Stimulated activated effector memory CD8-positive, alpha-beta T cell treated with anti-CD3 and anti-CD28 coated beads, Interleukin-12 subunit alpha, Interleukin-12 subunit beta, amount 100 ng/mL, for 72 hours (primary cell): ENCODE data around the gene IPO11.
"Not testable (repeated sequence)": the region's sequence is repeated elsewhere in the genome, so short reads cannot be mapped to it uniquely, and the experiment has no call there.

Source experiments
- ATAC-seq: fragments of 150-1000 bp; cut with Tn5 transposase; 2 replicates; pipeline ENCODE4 v1.10.0; 2021
- DNase-seq, 2 donors: peaks; one replicate each; pipeline ENCODE4 v3.0.0; 2021 to 2022; ENCODE audit warnings: low spot score in 2 of 2
- H3K27ac Mint-ChIP-seq: one replicate; pipeline ENCODE4 v1.8.0; 2022; ENCODE audit warnings: mild to moderate bottlenecking, mixed read lengths
- H3K36me3 Mint-ChIP-seq: one replicate; pipeline ENCODE4 v1.8.0; 2022; ENCODE audit warnings: mild to moderate bottlenecking, mixed read lengths
- H3K4me1 Mint-ChIP-seq: one replicate; pipeline ENCODE4 v1.8.0; 2022; ENCODE audit warnings: mixed read lengths
- H3K4me3 Mint-ChIP-seq: one replicate; pipeline ENCODE4 v1.8.0; 2022; ENCODE audit warnings: mild to moderate bottlenecking, mixed read lengths
- H3K9me3 Mint-ChIP-seq: one replicate; pipeline ENCODE4 v1.8.0; 2022; ENCODE audit warnings: mixed read lengths

Gene IPO11

DNA sequence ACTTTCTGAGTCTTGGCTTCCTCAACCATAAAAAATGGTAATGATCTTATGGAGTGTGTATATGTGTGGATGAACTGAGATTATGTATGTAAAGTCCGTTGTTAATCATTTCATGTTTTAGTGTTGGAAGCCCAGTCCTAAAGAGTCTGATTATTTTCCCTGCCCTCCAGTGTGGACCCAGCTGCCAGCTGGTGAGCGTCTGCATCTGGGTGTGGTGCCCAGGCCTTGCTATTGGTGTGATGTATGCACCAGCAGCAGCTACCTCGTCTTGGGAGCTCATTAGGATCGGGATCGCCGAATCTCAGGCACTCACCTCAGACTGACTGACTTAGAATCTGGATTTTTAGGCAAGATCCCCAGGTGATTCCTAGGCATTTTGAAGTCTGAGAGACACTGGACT is 229.9 kb downstream of the IPO11 start:
- Mint-ChIP-seq H3K36me3 (no peaks in the 10 kb centered on the region), H3K9me3 (no peaks in the 10 kb centered on the region), H3K27ac (no peak overlapping the region), H3K4me1 (peaks cover 7% of the 10 kb centered on the region), H3K4me3 (no peak overlapping the region)
- DNase-seq (no peak), ATAC-seq (no peak)

GRCh38 chr5:62643556-62644451 is 231.2 kb downstream of the IPO11 start:
- no peaks in the 10 kb centered on the region for H3K9me3 Mint-ChIP-seq
- H3K4me3 Mint-ChIP-seq, result no peak overlapping the region
- DNase-seq, result no peak
- H3K36me3 Mint-ChIP-seq, result no peaks in the 10 kb centered on the region
- no peak for ATAC-seq
- H3K27ac Mint-ChIP-seq, result no peak overlapping the region
- peaks cover 6% of the 10 kb centered on the region for H3K4me1 Mint-ChIP-seq

GRCh38 chr5:62645223-62645622 is 232.7 kb downstream of the IPO11 start:
- DNase-seq (no peak), ATAC-seq (no peak)
- Mint-ChIP-seq H3K4me1 (no peaks in the 10 kb centered on the region), H3K27ac (no peak overlapping the region), H3K9me3 (no peaks in the 10 kb centered on the region), H3K36me3 (no peaks in the 10 kb centered on the region), H3K4me3 (no peak overlapping the region)

GRCh38 chr5:62647241-62647640 is 234.7 kb downstream of the IPO11 start:
- no peaks in the 10 kb centered on the region for H3K36me3 Mint-ChIP-seq
- H3K4me1 Mint-ChIP-seq, result no peaks in the 10 kb centered on the region
- H3K9me3 Mint-ChIP-seq, result no peaks in the 10 kb centered on the region
- no peak overlapping the region for H3K27ac Mint-ChIP-seq
- ATAC-seq, result no peak
- H3K4me3 Mint-ChIP-seq, result no peak overlapping the region
- DNase-seq, result no peak

- H3K9me3 Mint-ChIP-seq, result no peaks in the 10 kb centered on the region
- H3K4me3 Mint-ChIP-seq, result no peak overlapping the region
- DNase-seq (no peak), ATAC-seq (no peak)
- no peaks in the 10 kb centered on the region for H3K4me1 Mint-ChIP-seq
- no peaks in the 10 kb centered on the region for H3K36me3 Mint-ChIP-seq
- no peak overlapping the region for H3K27ac Mint-ChIP-seq
Observed at GRCh38 chr5:62649025-62649424, 236.5 kb downstream of the IPO11 start.

DNA sequence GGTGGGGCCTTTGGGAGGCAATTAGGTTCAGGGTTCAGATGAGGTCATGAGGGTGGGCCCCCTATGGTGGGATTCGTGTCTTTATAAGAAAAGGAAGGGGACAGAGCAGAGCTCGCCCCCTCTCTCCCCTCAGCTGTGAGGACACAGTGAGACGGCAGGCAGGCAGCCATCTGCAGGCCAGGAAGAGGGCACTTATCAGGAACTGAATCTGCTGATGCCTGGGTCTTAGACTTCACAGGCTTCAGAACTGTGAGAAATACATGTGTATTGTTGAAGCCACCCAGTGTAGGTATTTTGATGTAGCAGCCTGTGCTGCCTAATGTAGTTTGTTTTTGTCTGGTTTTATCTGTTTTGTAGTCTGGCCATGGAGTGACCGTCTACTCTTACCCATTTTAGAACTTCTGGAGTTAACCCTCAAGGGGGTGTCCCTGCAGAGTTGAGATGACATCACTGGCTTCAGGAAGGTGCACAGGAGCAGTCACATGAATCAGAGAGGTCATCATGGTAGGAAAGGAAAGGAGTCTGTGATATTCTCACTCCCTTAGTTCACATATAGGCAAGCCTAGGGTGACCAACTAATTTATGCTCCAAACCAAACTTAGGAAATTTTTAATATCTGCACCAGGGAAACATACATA is 237.0 kb downstream of the IPO11 start:
- H3K4me3 Mint-ChIP-seq, result no peak overlapping the region
- ATAC-seq (no peak), DNase-seq (no peak)
- no peaks in the 10 kb centered on the region for H3K9me3 Mint-ChIP-seq
- no peak overlapping the region for H3K27ac Mint-ChIP-seq
- H3K4me1 Mint-ChIP-seq, result no peaks in the 10 kb centered on the region
- no peaks in the 10 kb centered on the region for H3K36me3 Mint-ChIP-seq

DNA sequence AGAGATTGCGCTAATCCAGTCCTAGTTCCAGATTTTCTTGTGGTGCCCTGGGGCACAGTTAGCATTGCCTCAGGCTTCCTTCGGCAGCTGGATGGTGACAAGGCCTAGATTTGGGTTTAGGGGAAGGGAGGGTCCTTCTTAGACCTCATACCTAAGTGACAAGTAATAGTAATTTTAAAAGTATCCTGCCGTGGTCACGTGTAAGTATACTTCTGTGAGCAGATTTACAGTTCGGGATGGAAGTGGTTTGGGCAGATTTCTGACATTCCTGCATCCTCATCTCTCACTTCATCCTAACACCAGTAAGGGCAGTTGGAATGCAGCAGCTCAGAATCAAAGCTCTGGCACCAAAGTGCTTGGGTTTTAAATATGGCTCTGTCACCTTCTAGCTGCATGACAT is 237.6 kb downstream of the IPO11 start:
- Mint-ChIP-seq H3K4me3 (no peak overlapping the region), H3K36me3 (no peaks in the 10 kb centered on the region), H3K27ac (no peak overlapping the region), H3K9me3 (no peaks in the 10 kb centered on the region), H3K4me1 (no peaks in the 10 kb centered on the region)
- DNase-seq, result no peak
- ATAC-seq, result no peak

GRCh38 chr5:62652225-62652624 is 239.7 kb downstream of the IPO11 start:
- Mint-ChIP-seq H3K36me3 (no peaks in the 10 kb centered on the region), H3K9me3 (peaks cover 2% of the 10 kb centered on the region), H3K27ac (no peak overlapping the region), H3K4me1 (no peaks in the 10 kb centered on the region), H3K4me3 (no peak overlapping the region)
- DNase-seq (no peak), ATAC-seq (no peak)

GRCh38 chr5:62653001-62653863 is 240.7 kb downstream of the IPO11 start:
- Mint-ChIP-seq H3K4me3 (no peak overlapping the region), H3K9me3 (peaks cover 6% of the 10 kb centered on the region), H3K4me1 (no peaks in the 10 kb centered on the region), H3K27ac (no peak overlapping the region), H3K36me3 (no peaks in the 10 kb centered on the region)
- no peak for DNase-seq
- no peak for ATAC-seq

DNA sequence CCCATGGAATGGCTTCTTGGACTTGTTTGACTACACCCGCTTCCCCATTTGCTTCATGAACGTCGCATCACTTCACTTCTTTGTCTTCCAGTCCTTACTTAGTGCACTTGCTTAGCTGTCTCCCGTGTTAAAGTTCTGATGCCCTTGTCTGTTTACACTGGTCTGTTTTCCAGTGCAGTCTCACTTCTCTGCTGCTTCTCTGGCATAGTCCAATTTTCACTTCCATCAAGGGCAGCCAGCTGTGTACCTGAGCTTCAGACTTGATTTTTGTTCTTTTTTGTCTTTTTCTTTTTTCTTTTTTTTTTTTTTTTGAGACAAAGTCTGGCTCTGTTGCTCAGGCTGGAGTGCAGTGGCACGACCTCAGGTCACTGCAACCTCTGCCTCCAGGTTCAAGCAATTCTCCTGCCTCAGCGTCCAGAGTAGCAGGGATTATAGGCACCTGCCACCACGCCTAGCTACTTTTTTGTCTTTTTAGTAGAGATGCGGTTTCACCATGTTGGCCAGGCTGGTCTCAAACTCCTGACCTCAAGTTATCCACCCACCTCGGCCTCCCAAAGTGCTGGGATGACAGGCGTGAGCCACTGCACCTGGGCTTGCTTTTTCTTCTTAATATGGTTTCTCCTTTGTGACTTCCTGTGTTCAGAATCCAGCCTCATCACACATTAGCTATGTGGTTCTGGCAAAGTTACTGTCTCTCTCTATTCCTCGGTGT is 241.5 kb downstream of the IPO11 start:
- Mint-ChIP-seq H3K36me3 (no peaks in the 10 kb centered on the region), H3K4me1 (no peaks in the 10 kb centered on the region), H3K4me3 (no peak overlapping the region), H3K27ac (no peak overlapping the region), H3K9me3 (peaks cover 12% of the 10 kb centered on the region)
- ATAC-seq, result no peak
- DNase-seq, result no peak

DNA sequence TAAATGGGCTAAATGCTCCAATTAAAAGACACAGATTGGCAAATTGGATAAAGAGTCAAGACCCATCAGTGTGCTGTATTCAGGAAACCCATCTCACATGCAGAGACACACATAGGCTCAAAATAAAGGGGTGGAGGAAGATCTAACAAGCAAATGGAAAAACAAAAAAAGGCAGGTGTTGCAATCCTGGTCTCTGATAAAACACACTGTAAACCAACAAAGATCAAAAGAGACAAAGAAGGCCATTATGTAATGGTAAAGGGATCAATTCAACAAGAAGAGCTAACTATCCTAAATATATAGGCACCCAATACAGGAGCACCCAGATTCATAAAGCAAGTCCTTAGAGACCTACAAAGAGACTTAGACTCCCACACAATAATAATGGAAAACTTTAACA is 245.2 kb downstream of the IPO11 start:
- H3K27ac Mint-ChIP-seq, H3K4me3 Mint-ChIP-seq, ATAC-seq, DNase-seq, H3K4me1 Mint-ChIP-seq, H3K36me3 Mint-ChIP-seq: not testable (repeated sequence)
- peaks cover 15% of the 10 kb centered on the region for H3K9me3 Mint-ChIP-seq

GRCh38 chr5:62661126-62661525 is 248.6 kb downstream of the IPO11 start:
- no peaks in the 10 kb centered on the region for H3K36me3 Mint-ChIP-seq
- H3K27ac Mint-ChIP-seq, result no peak overlapping the region
- no peak overlapping the region for H3K4me3 Mint-ChIP-seq
- DNase-seq, result no peak
- no peaks in the 10 kb centered on the region for H3K4me1 Mint-ChIP-seq
- H3K9me3 Mint-ChIP-seq, result peaks cover 12% of the 10 kb centered on the region
- ATAC-seq, result no peak

GRCh38 chr5:62662521-62662920 is 250.0 kb downstream of the IPO11 start:
- Mint-ChIP-seq H3K4me1 (no peaks in the 10 kb centered on the region), H3K27ac (no peak overlapping the region), H3K4me3 (no peak overlapping the region), H3K36me3 (no peaks in the 10 kb centered on the region), H3K9me3 (peaks cover 12% of the 10 kb centered on the region)
- DNase-seq (no peak), ATAC-seq (no peak)

- DNase-seq (no peak), ATAC-seq (no peak)
- Mint-ChIP-seq H3K4me3 (no peak overlapping the region), H3K4me1 (no peaks in the 10 kb centered on the region), H3K36me3 (no peaks in the 10 kb centered on the region), H3K27ac (no peak overlapping the region), H3K9me3 (peaks cover 7% of the 10 kb centered on the region)
Observed at GRCh38 chr5:62671479-62671878, 258.9 kb downstream of the IPO11 start.

- not testable (repeated sequence) for H3K4me3 Mint-ChIP-seq, H3K27ac Mint-ChIP-seq, H3K4me1 Mint-ChIP-seq, H3K36me3 Mint-ChIP-seq, ATAC-seq, DNase-seq
- H3K9me3 Mint-ChIP-seq, result peaks cover 13% of the 10 kb centered on the region
Observed at GRCh38 chr5:62676596-62676995, 264.0 kb downstream of the IPO11 start.
